ENCODE results near the gene LAMC3. TPM values are rescaled to one million over a fixed set of nuclear protein-coding genes. Genes with fewer than 3 reads are reported as not detected.

The LAMC3 gene
- total and polyA plus RNA-seq, 5 donors from 2014 or later, result 0.37 to 1.2 (median 0.66) TPM

DNA sequence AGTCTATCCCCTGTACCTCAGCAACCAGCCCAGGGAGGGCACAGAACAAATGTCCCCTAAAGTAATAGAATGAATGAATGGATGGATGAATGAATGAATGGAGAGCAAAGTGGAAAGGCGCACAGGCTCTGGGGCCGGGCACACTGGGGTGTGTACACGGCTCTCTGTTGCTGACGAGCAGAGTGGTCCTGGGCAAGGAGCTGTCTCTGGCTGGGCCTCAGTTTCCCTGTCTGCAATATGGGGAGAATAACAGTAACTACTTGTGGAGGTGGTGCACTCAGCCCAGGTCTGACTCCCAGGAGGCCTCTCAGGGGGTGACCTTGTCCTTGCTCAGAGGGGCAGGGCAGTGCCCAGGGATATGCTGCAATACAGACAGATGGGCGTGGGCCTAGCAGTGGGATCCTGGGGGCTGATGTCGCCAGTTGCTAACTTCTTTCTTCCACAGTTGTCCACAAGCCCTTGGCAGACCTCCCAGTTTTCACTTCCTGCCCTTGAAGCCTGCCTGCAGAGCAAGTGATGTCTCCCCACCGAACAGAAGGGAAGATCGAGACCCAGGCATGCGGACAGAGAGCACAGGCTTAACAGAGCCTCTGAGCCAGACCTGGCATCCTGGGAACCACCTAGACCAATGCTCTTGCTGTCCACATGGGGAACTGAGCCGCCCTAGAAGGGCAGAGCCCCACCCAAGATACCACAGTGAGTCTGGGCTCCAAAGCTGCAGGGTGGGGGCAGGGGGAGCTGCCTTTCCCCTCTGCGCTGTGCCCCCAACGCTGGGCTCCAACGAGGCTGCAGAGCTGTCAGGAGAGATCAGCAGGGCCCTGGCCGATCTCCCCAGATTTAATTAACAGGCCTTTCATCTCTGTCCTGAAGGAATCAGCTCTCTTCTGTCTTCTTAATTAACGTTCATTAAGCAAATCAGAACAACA lies 13.6 kb upstream of the LAMC3 start:
- Mint-ChIP-seq H3K4me1 (peaks cover 0 to 6% (median 0%) of the 10 kb centered on the region in 4 donors), H3K36me3 (no peaks in the 10 kb centered on the region), H3K9me3 (peaks cover 0 to 3% (median 0%) of the 10 kb centered on the region in 7 donors), H3K27me3 (peaks cover 10% of the 10 kb centered on the region), H3K4me3 (no peak overlapping the region), H3K27ac (no peak overlapping the region)
- no peak overlapping the region for H3K4me3 ChIP-seq (ENCODE audit: low read depth, low read length)
- H3K27me3 ChIP-seq (ENCODE audit: control insufficient read depth, insufficient read depth, low read length), result no peaks in the 10 kb centered on the region
- no peak overlapping the region for H3K27ac ChIP-seq (ENCODE audit: insufficient read depth, low read length, poor library complexity, severe bottlenecking)
- no peaks in the 10 kb centered on the region for H3K36me3 ChIP-seq (ENCODE audit: control insufficient read depth, insufficient read depth, low read length)
- DNase-seq (no peak), ATAC-seq (ENCODE audit: low read depth in 2 of 2) (peak in 1 of 2 donors; percentile 15)
- H3K9me3 ChIP-seq (ENCODE audit: control insufficient read depth in 2 of 2, low read length in 2 of 2), result no peaks in the 10 kb centered on the region
- no peaks in the 10 kb centered on the region for H3K4me1 ChIP-seq (ENCODE audit: control insufficient read depth, insufficient read depth, low read length, poor library complexity, severe bottlenecking)

DNA sequence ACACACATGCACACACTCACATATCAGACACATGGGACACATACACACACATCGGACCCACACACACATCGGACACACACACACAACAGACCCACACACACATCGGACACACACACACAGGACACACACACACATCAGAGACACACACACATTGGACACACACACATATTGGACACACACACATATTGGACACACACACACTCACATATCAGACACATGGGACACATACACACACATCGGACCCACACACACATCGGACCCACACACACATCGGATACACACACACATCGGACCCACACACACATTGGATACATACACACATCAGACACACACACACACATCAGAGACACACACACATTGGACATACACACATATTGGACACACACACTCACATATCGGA lies 12.8 kb upstream of the LAMC3 start:
- Mint-ChIP-seq H3K36me3 (no peaks in the 10 kb centered on the region), H3K27ac (no peak overlapping the region), H3K4me1 (peaks cover 0 to 6% (median 0%) of the 10 kb centered on the region in 4 donors), H3K27me3 (peaks cover 10% of the 10 kb centered on the region), H3K9me3 (peaks cover 0 to 3% (median 0%) of the 10 kb centered on the region in 7 donors), H3K4me3 (no peak overlapping the region)
- no peaks in the 10 kb centered on the region for H3K9me3 ChIP-seq (ENCODE audit: control insufficient read depth in 2 of 2, low read length in 2 of 2)
- H3K27me3 ChIP-seq (ENCODE audit: control insufficient read depth, insufficient read depth, low read length), result no peaks in the 10 kb centered on the region
- H3K4me3 ChIP-seq (ENCODE audit: low read depth, low read length), result no peak overlapping the region
- H3K4me1 ChIP-seq (ENCODE audit: control insufficient read depth, insufficient read depth, low read length, poor library complexity, severe bottlenecking), result no peaks in the 10 kb centered on the region
- H3K27ac ChIP-seq (ENCODE audit: insufficient read depth, low read length, poor library complexity, severe bottlenecking), result no peak overlapping the region
- DNase-seq (no peak), ATAC-seq (ENCODE audit: low read depth in 2 of 2) (no peak)
- no peaks in the 10 kb centered on the region for H3K36me3 ChIP-seq (ENCODE audit: control insufficient read depth, insufficient read depth, low read length)

DNA sequence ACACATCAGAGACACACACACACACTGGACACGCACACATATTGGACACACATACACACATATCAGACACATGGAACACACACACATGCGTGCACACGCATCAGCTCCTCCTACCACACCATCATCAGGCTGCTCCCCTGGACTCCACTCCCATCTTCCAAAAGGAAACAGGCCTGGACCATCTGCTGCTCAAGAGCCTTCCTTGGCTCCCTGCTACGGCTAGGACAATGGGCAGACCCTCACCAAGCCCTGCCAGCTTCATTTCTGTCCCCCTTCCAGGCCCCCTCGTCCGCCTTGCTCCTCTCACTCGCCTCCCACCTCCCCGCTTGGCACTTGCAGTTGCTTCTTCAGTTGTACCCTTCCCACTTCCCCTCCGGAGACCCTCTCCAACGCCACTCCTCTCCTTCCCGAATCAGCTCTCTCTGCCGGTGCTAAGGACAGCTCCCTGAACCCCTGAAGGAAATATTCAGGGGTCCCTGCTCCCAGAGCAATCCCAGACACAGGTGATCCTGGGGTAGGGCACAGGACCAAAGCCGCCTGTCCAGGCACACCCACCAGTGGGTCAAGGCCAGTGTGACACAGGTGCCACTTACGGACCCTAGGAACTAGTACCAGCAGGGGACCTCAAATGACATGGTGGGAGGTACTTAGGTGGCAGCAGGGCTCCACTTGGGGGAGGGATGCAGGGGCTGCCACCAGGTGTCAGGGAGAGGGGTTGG lies 12.1 kb upstream of the LAMC3 start:
- H3K27me3 ChIP-seq (ENCODE audit: control insufficient read depth, insufficient read depth, low read length), result no peaks in the 10 kb centered on the region
- ATAC-seq (ENCODE audit: low read depth in 2 of 2) (no peak), DNase-seq (no peak)
- no peaks in the 10 kb centered on the region for H3K9me3 ChIP-seq (ENCODE audit: control insufficient read depth in 2 of 2, low read length in 2 of 2)
- Mint-ChIP-seq H3K4me3 (no peak overlapping the region), H3K4me1 (peaks cover 0 to 6% (median 0%) of the 10 kb centered on the region in 4 donors), H3K27ac (no peak overlapping the region), H3K36me3 (no peaks in the 10 kb centered on the region), H3K9me3 (peaks cover 0 to 2% (median 0%) of the 10 kb centered on the region in 7 donors), H3K27me3 (peaks cover 5% of the 10 kb centered on the region)
- H3K36me3 ChIP-seq (ENCODE audit: control insufficient read depth, insufficient read depth, low read length), result no peaks in the 10 kb centered on the region
- H3K4me3 ChIP-seq (ENCODE audit: low read depth, low read length), result no peak overlapping the region
- H3K27ac ChIP-seq (ENCODE audit: insufficient read depth, low read length, poor library complexity, severe bottlenecking), result no peak overlapping the region
- H3K4me1 ChIP-seq (ENCODE audit: control insufficient read depth, insufficient read depth, low read length, poor library complexity, severe bottlenecking), result no peaks in the 10 kb centered on the region

DNA sequence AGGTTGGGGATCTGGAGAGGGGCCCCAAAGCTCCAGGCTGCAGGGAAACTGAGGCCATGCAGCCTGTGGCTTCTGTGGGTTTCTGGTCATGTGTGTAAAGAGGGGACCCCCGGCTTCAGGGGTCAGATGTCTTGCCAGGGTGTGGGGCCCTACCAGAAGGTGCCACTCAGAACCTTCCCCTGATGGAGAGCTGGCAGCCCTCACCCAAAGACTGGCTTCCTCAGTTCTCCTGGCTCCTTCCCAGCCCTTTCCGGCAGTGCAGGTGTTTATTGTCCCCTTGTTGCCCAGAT lies 11.6 kb upstream of the LAMC3 start:
- H3K27ac ChIP-seq (ENCODE audit: insufficient read depth, low read length, poor library complexity, severe bottlenecking), result no peak overlapping the region
- no peaks in the 10 kb centered on the region for H3K4me1 ChIP-seq (ENCODE audit: control insufficient read depth, insufficient read depth, low read length, poor library complexity, severe bottlenecking)
- Mint-ChIP-seq H3K9me3 (peaks cover 0 to 2% (median 0%) of the 10 kb centered on the region in 7 donors), H3K27ac (no peak overlapping the region), H3K4me1 (peaks cover 0 to 6% (median 0%) of the 10 kb centered on the region in 4 donors), H3K36me3 (no peaks in the 10 kb centered on the region), H3K4me3 (no peak overlapping the region), H3K27me3 (peaks cover 4% of the 10 kb centered on the region)
- H3K9me3 ChIP-seq (ENCODE audit: control insufficient read depth in 2 of 2, low read length in 2 of 2), result no peaks in the 10 kb centered on the region
- no peaks in the 10 kb centered on the region for H3K36me3 ChIP-seq (ENCODE audit: control insufficient read depth, insufficient read depth, low read length)
- H3K4me3 ChIP-seq (ENCODE audit: low read depth, low read length), result no peak overlapping the region
- no peaks in the 10 kb centered on the region for H3K27me3 ChIP-seq (ENCODE audit: control insufficient read depth, insufficient read depth, low read length)
- DNase-seq (no peak), ATAC-seq (ENCODE audit: low read depth in 2 of 2) (no peak)

DNA sequence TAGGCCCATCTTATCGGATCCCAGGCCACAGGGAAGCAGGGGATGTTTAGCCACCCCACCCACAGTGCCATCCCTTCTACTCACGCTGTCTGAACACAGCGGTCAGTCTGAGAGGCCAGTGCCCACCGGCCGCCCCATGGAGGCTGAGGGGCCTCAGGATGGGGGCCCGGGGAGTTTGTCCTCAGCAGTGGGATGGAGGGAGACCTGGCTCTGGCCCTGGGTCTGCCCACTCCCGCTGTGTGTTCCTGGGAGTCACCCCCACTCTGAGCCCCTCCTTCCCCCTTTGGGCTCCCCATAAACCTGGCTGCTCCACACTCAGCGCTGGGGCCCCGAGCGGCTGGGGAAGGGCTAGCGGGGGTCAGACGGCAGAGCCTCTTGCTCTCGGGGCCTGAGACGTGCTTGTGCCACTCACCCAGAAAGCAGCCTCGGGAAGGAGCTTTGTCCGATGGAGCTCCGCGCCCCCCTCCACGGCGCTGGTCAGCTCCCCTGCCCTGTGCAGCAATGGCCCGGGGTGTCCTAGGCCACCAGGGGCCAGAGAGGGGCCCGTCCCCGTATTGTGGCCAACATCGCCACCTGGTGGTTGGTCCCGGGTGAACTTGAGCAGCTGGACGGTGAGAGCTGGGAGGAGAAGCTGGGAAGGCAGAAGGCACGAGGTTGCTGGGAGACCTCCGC lies 10.9 kb upstream of the LAMC3 start:
- Histone ChIP-seq H3K4me1 (ENCODE audit: control insufficient read depth, insufficient read depth, low read length, poor library complexity, severe bottlenecking) (no peaks in the 10 kb centered on the region), H3K27ac (ENCODE audit: insufficient read depth, low read length, poor library complexity, severe bottlenecking) (no peak overlapping the region), H3K27me3 (ENCODE audit: control insufficient read depth, insufficient read depth, low read length) (no peaks in the 10 kb centered on the region), H3K9me3 (ENCODE audit: control insufficient read depth in 2 of 2, low read length in 2 of 2) (no peaks in the 10 kb centered on the region), H3K36me3 (ENCODE audit: control insufficient read depth, insufficient read depth, low read length) (no peaks in the 10 kb centered on the region), H3K4me3 (ENCODE audit: low read depth, low read length) (no peak overlapping the region)
- H3K4me1 Mint-ChIP-seq, result peaks cover 0 to 6% (median 0%) of the 10 kb centered on the region in 4 donors
- H3K9me3 Mint-ChIP-seq, result peaks cover 0 to 2% (median 0%) of the 10 kb centered on the region in 7 donors
- ATAC-seq (ENCODE audit: low read depth in 2 of 2) (no peak), DNase-seq (peak in 1 of 3 donors; percentile 27)
- no peaks in the 10 kb centered on the region for H3K36me3 Mint-ChIP-seq
- H3K4me3 Mint-ChIP-seq, result no peak overlapping the region
- no peaks in the 10 kb centered on the region for H3K27me3 Mint-ChIP-seq
- no peak overlapping the region for H3K27ac Mint-ChIP-seq

DNA sequence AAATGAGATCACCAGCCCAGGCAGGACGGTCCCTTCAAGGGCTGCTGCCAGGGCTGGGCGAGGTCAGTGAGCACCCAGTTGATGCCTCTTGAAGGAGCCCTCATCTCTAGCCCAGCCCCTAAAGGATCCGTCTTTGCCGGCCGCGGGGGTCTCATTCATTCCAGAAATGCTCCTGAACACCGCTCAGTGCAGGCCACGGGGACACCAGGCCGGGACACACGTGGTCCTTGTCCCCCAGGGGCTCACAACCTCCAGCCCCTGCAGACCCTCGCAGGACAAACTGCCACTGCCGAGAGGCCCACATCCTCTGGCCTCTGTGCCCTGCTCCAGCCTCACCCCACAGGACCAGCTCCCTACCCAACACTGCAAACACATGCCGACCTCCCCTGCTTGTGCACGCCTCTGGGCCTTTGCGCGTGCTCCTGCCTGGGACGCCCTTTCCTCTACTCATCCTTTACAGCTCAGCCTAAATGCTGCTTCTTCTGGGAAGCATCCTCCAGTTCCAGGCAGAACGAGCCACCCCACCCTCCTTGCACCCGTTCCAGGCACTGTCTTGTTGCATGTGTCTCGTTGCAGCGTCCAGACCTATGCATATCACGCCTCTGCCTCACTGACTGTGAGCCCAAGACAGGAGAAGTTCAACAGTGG lies 10.3 kb upstream of the LAMC3 start:
- no peak overlapping the region for H3K4me3 Mint-ChIP-seq
- Histone ChIP-seq H3K27ac (ENCODE audit: insufficient read depth, low read length, poor library complexity, severe bottlenecking) (no peak overlapping the region), H3K27me3 (ENCODE audit: control insufficient read depth, insufficient read depth, low read length) (no peaks in the 10 kb centered on the region), H3K36me3 (ENCODE audit: control insufficient read depth, insufficient read depth, low read length) (no peaks in the 10 kb centered on the region), H3K4me1 (ENCODE audit: control insufficient read depth, insufficient read depth, low read length, poor library complexity, severe bottlenecking) (no peaks in the 10 kb centered on the region), H3K4me3 (ENCODE audit: low read depth, low read length) (no peak overlapping the region), H3K9me3 (ENCODE audit: control insufficient read depth in 2 of 2, low read length in 2 of 2) (no peaks in the 10 kb centered on the region)
- H3K27ac Mint-ChIP-seq, result no peak overlapping the region
- peaks cover 0 to 2% (median 0%) of the 10 kb centered on the region in 7 donors for H3K9me3 Mint-ChIP-seq
- DNase-seq (no peak), ATAC-seq (ENCODE audit: low read depth in 2 of 2) (no peak)
- no peaks in the 10 kb centered on the region for H3K36me3 Mint-ChIP-seq
- no peaks in the 10 kb centered on the region for H3K27me3 Mint-ChIP-seq
- peaks cover 0 to 6% (median 0%) of the 10 kb centered on the region in 4 donors for H3K4me1 Mint-ChIP-seq

DNA sequence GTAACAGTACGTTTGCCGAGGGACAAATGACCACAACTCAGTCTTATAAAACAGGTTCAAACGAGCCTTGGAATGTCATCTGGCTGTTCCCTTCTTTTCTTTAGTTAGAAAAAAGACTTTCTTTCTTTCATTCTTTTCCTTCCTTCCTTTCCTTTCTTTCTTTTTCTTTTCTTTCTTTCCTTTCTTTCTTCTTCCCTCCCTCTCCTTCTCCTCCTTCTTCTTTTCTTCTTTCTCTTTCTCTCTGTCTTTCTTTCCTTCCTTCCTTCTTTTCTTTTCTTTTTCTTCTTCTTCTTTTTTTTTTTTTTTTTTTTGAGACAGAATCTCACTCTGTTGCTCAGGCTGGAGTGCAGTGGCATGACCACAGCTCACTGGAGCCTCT lies 9.7 kb upstream of the LAMC3 start:
- H3K27ac ChIP-seq (ENCODE audit: insufficient read depth, low read length, poor library complexity, severe bottlenecking), result no peak overlapping the region
- no peaks in the 10 kb centered on the region for H3K27me3 ChIP-seq (ENCODE audit: control insufficient read depth, insufficient read depth, low read length)
- peaks cover 5% of the 10 kb centered on the region for H3K27me3 Mint-ChIP-seq
- H3K4me3 ChIP-seq (ENCODE audit: low read depth, low read length), result no peak overlapping the region
- DNase-seq (no peak), ATAC-seq (ENCODE audit: low read depth in 2 of 2) (no peak)
- peaks cover 0 to 2% (median 0%) of the 10 kb centered on the region in 7 donors for H3K9me3 Mint-ChIP-seq
- H3K36me3 ChIP-seq (ENCODE audit: control insufficient read depth, insufficient read depth, low read length), result no peaks in the 10 kb centered on the region
- H3K36me3 Mint-ChIP-seq, result no peaks in the 10 kb centered on the region
- no peaks in the 10 kb centered on the region for H3K9me3 ChIP-seq (ENCODE audit: control insufficient read depth in 2 of 2, low read length in 2 of 2)
- H3K4me3 Mint-ChIP-seq, result no peak overlapping the region
- H3K27ac Mint-ChIP-seq, result no peak overlapping the region
- H3K4me1 ChIP-seq (ENCODE audit: control insufficient read depth, insufficient read depth, low read length, poor library complexity, severe bottlenecking), result no peaks in the 10 kb centered on the region
- H3K4me1 Mint-ChIP-seq, result peaks cover 0 to 6% (median 0%) of the 10 kb centered on the region in 4 donors

Data from CD4-positive, CD25-positive, alpha-beta regulatory T cell (primary cell).